ENCODE data around the gene ARFGEF3.

Gene ARFGEF3

GRCh38 chr6:138235693-138236092, 74.0 kb downstream of the ARFGEF3 start:
- H3K4me3 ChIP-seq (replicated peaks in 1 of 2; ENCODE audit: low read depth in 2 of 2, low read length in 2 of 2) = no peak overlapping the region
- TF ChIP-seq, protein P1, sequence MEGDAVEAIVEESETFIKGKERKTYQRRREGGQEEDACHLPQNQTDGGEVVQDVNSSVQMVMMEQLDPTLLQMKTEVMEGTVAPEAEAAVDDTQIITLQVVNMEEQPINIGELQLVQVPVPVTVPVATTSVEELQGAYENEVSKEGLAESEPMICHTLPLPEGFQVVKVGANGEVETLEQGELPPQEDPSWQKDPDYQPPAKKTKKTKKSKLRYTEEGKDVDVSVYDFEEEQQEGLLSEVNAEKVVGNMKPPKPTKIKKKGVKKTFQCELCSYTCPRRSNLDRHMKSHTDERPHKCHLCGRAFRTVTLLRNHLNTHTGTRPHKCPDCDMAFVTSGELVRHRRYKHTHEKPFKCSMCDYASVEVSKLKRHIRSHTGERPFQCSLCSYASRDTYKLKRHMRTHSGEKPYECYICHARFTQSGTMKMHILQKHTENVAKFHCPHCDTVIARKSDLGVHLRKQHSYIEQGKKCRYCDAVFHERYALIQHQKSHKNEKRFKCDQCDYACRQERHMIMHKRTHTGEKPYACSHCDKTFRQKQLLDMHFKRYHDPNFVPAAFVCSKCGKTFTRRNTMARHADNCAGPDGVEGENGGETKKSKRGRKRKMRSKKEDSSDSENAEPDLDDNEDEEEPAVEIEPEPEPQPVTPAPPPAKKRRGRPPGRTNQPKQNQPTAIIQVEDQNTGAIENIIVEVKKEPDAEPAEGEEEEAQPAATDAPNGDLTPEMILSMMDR (IDR thresholded peaks at IDR 0.05; ENCODE audit: low read depth, low read length) = no peak
- DNase-seq (ENCODE audit: low read depth in 2 of 2) = no peak

DNA sequence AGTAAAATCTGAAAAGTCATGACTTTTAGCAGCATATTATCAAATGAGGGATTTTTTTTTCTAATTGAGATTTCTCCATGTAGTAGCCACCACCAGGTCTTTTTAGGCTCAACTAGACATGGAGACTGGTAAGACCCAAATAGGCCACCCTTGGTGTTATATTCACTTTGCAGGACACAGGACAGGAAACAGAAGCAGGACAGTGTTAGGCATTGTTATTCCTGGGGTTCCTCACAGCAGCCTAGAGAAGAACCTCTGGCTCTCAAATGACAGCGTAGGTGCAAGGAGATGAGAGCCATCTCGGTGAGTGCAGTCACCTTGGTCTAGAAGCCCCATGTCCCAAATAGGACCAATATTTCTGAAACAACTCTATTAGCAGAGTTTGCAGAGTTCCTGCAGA, 75.7 kb downstream of the ARFGEF3 start:
- H3K4me3 ChIP-seq (replicated peaks in 1 of 2; ENCODE audit: low read depth in 2 of 2, low read length in 2 of 2) = no peak overlapping the region
- DNase-seq (ENCODE audit: low read depth in 2 of 2) = no peak
- TF ChIP-seq, protein P1 (IDR thresholded peaks at IDR 0.05; ENCODE audit: low read depth, low read length) = no peak

GRCh38 chr6:138238368-138238767, 76.6 kb downstream of the ARFGEF3 start:
- no peak for DNase-seq (ENCODE audit: low read depth in 2 of 2)
- TF ChIP-seq, protein P1 (IDR thresholded peaks at IDR 0.05; ENCODE audit: low read depth, low read length) = no peak
- no peak overlapping the region for H3K4me3 ChIP-seq (replicated peaks in 1 of 2; ENCODE audit: low read depth in 2 of 2, low read length in 2 of 2)

- TF ChIP-seq, protein P1 (IDR thresholded peaks at IDR 0.05; ENCODE audit: low read depth, low read length) = no peak
These were observed 78.0 kb downstream of the ARFGEF3 start for GRCh38 chr6:138239774-138240173.

GRCh38 chr6:138240476-138241245, 78.9 kb downstream of the ARFGEF3 start:
- DNase-seq (ENCODE audit: low read depth in 2 of 2) = peak in 1 of 2 donors; percentile 64
- no peak overlapping the region for H3K4me3 ChIP-seq (replicated peaks in 1 of 2; ENCODE audit: low read depth in 2 of 2, low read length in 2 of 2)
- TF ChIP-seq, protein P1 (IDR thresholded peaks at IDR 0.05; ENCODE audit: low read depth, low read length) = no peak

More at GRCh38 chr6:138239774-138240173, 78.0 kb downstream of the ARFGEF3 start:
- no peak overlapping the region for H3K4me3 ChIP-seq (replicated peaks in 1 of 2; ENCODE audit: low read depth in 2 of 2, low read length in 2 of 2)
- DNase-seq (ENCODE audit: low read depth in 2 of 2) = no peak

GRCh38 chr6:138241381-138241780, 79.6 kb downstream of the ARFGEF3 start:
- no peak overlapping the region for H3K4me3 ChIP-seq (replicated peaks in 1 of 2; ENCODE audit: low read depth in 2 of 2, low read length in 2 of 2)
- no peak for DNase-seq (ENCODE audit: low read depth in 2 of 2)
- TF ChIP-seq, protein P1 (IDR thresholded peaks at IDR 0.05; ENCODE audit: low read depth, low read length) = no peak

Measured in cardiac fibroblast (primary cell).